Choroid plexus epithelial cell (primary cell): ENCODE data around the gene MCL1.
A peak's percentile ranks its signal among the peaks of the same experiment; 100 is the strongest.

ENCODE experiments used
- DNase-seq: peaks from one replicate; pipeline ENCODE4 v3.0.0-alpha.2; 2010; ENCODE audit warnings: low read depth
- H3K4me3 ChIP-seq: 2 replicates; pipeline ENCODE4 v1.5.1; 2011; ENCODE audit warnings: low read depth, mild to moderate bottlenecking, control low read depth, low read length, moderate library complexity
- CTCF ChIP-seq: conservative IDR thresholded peaks from 2 replicates; pipeline ENCODE4 v1.5.1; 2011; ENCODE audit warnings: low read depth, mild to moderate bottlenecking, control low read depth, inconsistent platforms, low read length, moderate library complexity

MCL1 gene

GRCh38 chr1:150561254-150561973, 18.0 kb downstream of the MCL1 start:
- peak; percentile 40 for TF ChIP-seq CTCF
- DNase-seq: peak; percentile 100
- H3K4me3 ChIP-seq: peak overlapping the region; percentile 58

GRCh38 chr1:150560576-150561253, 18.7 kb downstream of the MCL1 start:
- no peak for DNase-seq
- peak; percentile 79 for TF ChIP-seq CTCF

GRCh38 chr1:150560011-150560438, 19.4 kb downstream of the MCL1 start:
- DNase-seq: peak; percentile 70
- peak; percentile 89 for TF ChIP-seq CTCF
- no peak overlapping the region for H3K4me3 ChIP-seq

More at GRCh38 chr1:150560576-150561253, 18.7 kb downstream of the MCL1 start:
- peak overlapping the region; percentile 58 for H3K4me3 ChIP-seq

- no peak overlapping the region for H3K4me3 ChIP-seq
- no peak for TF ChIP-seq CTCF
- no peak for DNase-seq
Measured at GRCh38 chr1:150559656-150560010, 19.8 kb downstream of the MCL1 start.

- no peak for TF ChIP-seq CTCF
- no peak for DNase-seq
- H3K4me3 ChIP-seq: no peak overlapping the region
Measured at GRCh38 chr1:150558761-150559655, 20.4 kb downstream of the MCL1 start.

GRCh38 chr1:150558303-150558704, 21.1 kb downstream of the MCL1 start:
- DNase-seq: no peak
- H3K4me3 ChIP-seq: no peak overlapping the region
- no peak for TF ChIP-seq CTCF
